GM12878 (cell line): ENCODE data around the gene TRPT1. TPM values are rescaled to one million over a fixed set of nuclear protein-coding genes. Genes with fewer than 3 reads are reported as not detected.

ENCODE experiments used
- ATAC-seq: fragments of 200-7000 bp; cut with Tn5 transposase; 3 replicates; pipeline ENCODE4 v1.9.1; 2020; ENCODE audit warnings: mild to moderate bottlenecking, moderate library complexity
- BruUV-seq: library from RNA; stranded (reverse); fragments of 400-500 nt; replicated peaks from 2 replicates; lab custom pipeline; 2021; lab: Mats Ljungman, UMichigan
- CTCF ChIA-PET: fragments of 300-600 bp; sonication (Branson Sonifier 250); formaldehyde crosslinking; extraction: SDS; loops from one replicate; lab custom pipeline; 2021; ENCODE audit warnings: inconsistent platforms; lab: Yijun Ruan, JAX
- POLR2A ChIA-PET: fragments of 350-600 bp; formaldehyde crosslinking; extraction: SDS; loops from one replicate; lab custom pipeline; 2021; ENCODE audit warnings: inconsistent platforms; lab: Charles Lee
- RAD21 ChIA-PET: fragments of 300-600 bp; sonication (Branson Sonifier 250); formaldehyde crosslinking; loops from one replicate; lab custom pipeline; 2023; ENCODE audit warnings: antibody characterized with exemption; ENCODE audit not compliant: unreplicated experiment; lab: Charles Lee
- SMC1A ChIA-PET: fragments of 300-600 bp; sonication (Branson Sonifier 250); formaldehyde crosslinking; loops from one replicate; lab custom pipeline; 2023; ENCODE audit not compliant: unreplicated experiment, uncharacterized antibody; lab: Charles Lee
- DNase-seq: peaks from one replicate; pipeline ENCODE4 v3.0.0-alpha.2; 2011; ENCODE audit warnings: low read depth, low spot score
- FAIRE-seq: peaks from 3 replicates; lab custom pipeline; 2011; peaks lifted over from hg19 to GRCh38; lab: Jason Lieb, UNC
- H2AFZ ChIP-seq: 2 replicates; pipeline ENCODE4 v1.6.0; 2011; ENCODE audit warnings: low read depth, low read length, control low read depth; ENCODE audit not compliant: control insufficient read depth
- H3K27ac ChIP-seq: 2 replicates; pipeline ENCODE4 v1.5.1; 2011; ENCODE audit warnings: control low read depth; ENCODE audit not compliant: control insufficient read depth, insufficient read depth
- H3K27me3 ChIP-seq, 2 experiments: replicated peaks in 1 of 2; 2 replicates each; pipeline versions ENCODE4 v1.6.0 to v1.6.1; 2011; ENCODE audit warnings: low read length in 1 of 2; ENCODE audit not compliant: control insufficient read depth in 2 of 2, insufficient read depth in 2 of 2
- H3K36me3 ChIP-seq, 2 experiments: 2 replicates each; pipeline ENCODE4 v1.5.1; 2011; ENCODE audit warnings: low read length in 1 of 2; ENCODE audit not compliant: control insufficient read depth in 2 of 2, insufficient read depth in 2 of 2
- H3K4me1 ChIP-seq: 2 replicates; pipeline ENCODE4 v1.6.1; 2011; ENCODE audit warnings: mild to moderate bottlenecking, low read length, moderate library complexity, mixed read lengths; ENCODE audit not compliant: control insufficient read depth, insufficient read depth
- H3K4me2 ChIP-seq: 2 replicates; pipeline ENCODE4 v1.6.0; 2011; ENCODE audit warnings: control low read depth; ENCODE audit not compliant: control insufficient read depth, insufficient read depth
- H3K4me3 ChIP-seq: fragments of 200-600 bp; sonication (generic); 2 replicates; pipeline ENCODE4 v1.5.1; 2016
- H3K79me2 ChIP-seq: 2 replicates; pipeline ENCODE4 v1.6.0; 2011; ENCODE audit warnings: low read length; ENCODE audit not compliant: control insufficient read depth, insufficient read depth
- H3K9ac ChIP-seq: 2 replicates; pipeline ENCODE4 v1.8.0; 2011; ENCODE audit warnings: low read length, control low read depth, mixed read lengths; ENCODE audit not compliant: control insufficient read depth, insufficient read depth
- H3K9me3 ChIP-seq: replicated peaks from 3 replicates; pipeline ENCODE4 v1.5.1; 2011; ENCODE audit warnings: mild to moderate bottlenecking, low read length; ENCODE audit not compliant: control insufficient read depth, insufficient read depth
- H4K20me1 ChIP-seq: 2 replicates; pipeline ENCODE4 v1.6.0; 2011; ENCODE audit not compliant: control insufficient read depth, insufficient read depth
- CBFB ChIP-seq: IDR thresholded peaks from 2 replicates; pipeline ENCODE4 v1.6.1; 2016; ENCODE audit warnings: antibody characterized with exemption, low read depth
- CHD1 ChIP-seq: IDR thresholded peaks from 2 replicates; pipeline ENCODE4 v1.6.1; 2012; ENCODE audit warnings: low read depth, low read length, improper control_type of control experiment
- IRF3 ChIP-seq: fragments of 450-650 bp; IDR thresholded peaks from 2 replicates; pipeline ENCODE4 v1.6.1; 2014; ENCODE audit warnings: mild to moderate bottlenecking
- JUNB ChIP-seq: IDR thresholded peaks from 2 replicates; pipeline ENCODE4 v1.6.1; 2016; ENCODE audit warnings: antibody characterized with exemption, mild to moderate bottlenecking
- KAT2A ChIP-seq: conservative IDR thresholded peaks from 2 replicates; pipeline ENCODE4 v1.6.1; 2011; ENCODE audit warnings: low read depth, low read length; ENCODE audit not compliant: control insufficient read depth
- KDM1A ChIP-seq: fragments of 200-600 bp; sonication (generic); IDR thresholded peaks from 2 replicates; pipeline ENCODE4 v1.6.1; 2016; ENCODE audit warnings: borderline replicate concordance
- NFYA ChIP-seq: IDR thresholded peaks from 2 replicates; pipeline ENCODE4 v1.6.1; 2011; ENCODE audit warnings: low read depth, mild to moderate bottlenecking, low read length, improper control_type of control experiment, borderline replicate concordance
- NKRF ChIP-seq: fragments of 450-650 bp; conservative IDR thresholded peaks from 2 replicates; pipeline ENCODE4 v1.6.1; 2017; ENCODE audit warnings: mild to moderate bottlenecking, moderate library complexity
- RB1 ChIP-seq: fragments of 450-650 bp; formaldehyde crosslinking; IDR thresholded peaks from 2 replicates; pipeline ENCODE4 v1.6.1; 2017; ENCODE audit warnings: mild to moderate bottlenecking, borderline replicate concordance
- RELA ChIP-seq: fragments of 450-650 bp; IDR thresholded peaks from 2 replicates; pipeline ENCODE4 v1.8.0; 2014; ENCODE audit warnings: borderline replicate concordance; ENCODE audit not compliant: partially characterized antibody
- RFX5 ChIP-seq: IDR thresholded peaks from 2 replicates; pipeline ENCODE4 v1.6.1; 2011; ENCODE audit warnings: low read depth, low read length, improper control_type of control experiment
- USF1 ChIP-seq: IDR thresholded peaks from 2 replicates; pipeline ENCODE4 v1.6.1; 2011; ENCODE audit warnings: borderline replicate concordance, low read depth, mild to moderate bottlenecking, moderate library complexity, mixed read lengths, low read length; ENCODE audit not compliant: insufficient read depth; ENCODE audit errors: extremely low read length
- WRNIP1 ChIP-seq: IDR thresholded peaks from 2 replicates; pipeline ENCODE4 v1.6.1; 2011; ENCODE audit warnings: low read depth, low read length, improper control_type of control experiment, borderline replicate concordance
- ZBTB4 ChIP-seq: fragments of 450-650 bp; formaldehyde crosslinking; IDR thresholded peaks from 2 replicates; pipeline ENCODE4 v1.4.0; 2022; ENCODE audit warnings: mild to moderate bottlenecking, moderate library complexity
- ZZZ3 ChIP-seq: IDR thresholded peaks from 2 replicates; pipeline ENCODE4 v1.6.1; 2011; ENCODE audit warnings: low read depth; ENCODE audit not compliant: control insufficient read depth, insufficient read length
- WGBS: methylation state at CpG from one replicate; pipeline ENCODE4 v1.1.6; 2016; ENCODE audit warnings: low lambda C conversion rate; ENCODE audit not compliant: insufficient replicate concordance, insufficient coverage; ENCODE audit errors: missing lambda C conversion rate; 5-methylcytosine and 5-hydroxymethylcytosine counted together
- in situ Hi-C: fragments of 300-500 bp; cut with MboI; formaldehyde crosslinking; loops from 9 replicates; pipeline ENCODE4 v1.14.3; 2018; ENCODE audit warnings: mixed read lengths
- intact Hi-C: fragments of 100-400 bp; cut with micrococcal nuclease; formaldehyde crosslinking; loops from one replicate; pipeline ENCODE4 v1.14.2; 2022; ENCODE audit not compliant: unreplicated experiment
- polyA plus RNA-seq, 11 experiments: library from polyadenylated mRNA; depleted of rRNA in 4 of 11; unstranded in 6 of 11; stranded (reverse) in 5 of 11; fragments of >200 nt; fragmentation: Nextera tagmentation in 4 of 11; fragmentation: Illumina TruSeq in 1 of 11; extraction: Ambion mirVana in 4 of 11; extraction: Trizol in 1 of 11; gene quantifications; 1 replicate in 1 of 11; 2 replicates in 10 of 11; pipeline versions ENCODE4 v1.2.1 to v1.2.3, GENCODE V29; 2011 to 2016; ENCODE audit warnings: inconsistent platforms in 2 of 11, missing spikeins in 2 of 11, low read depth in 1 of 11
- total RNA-seq, 4 experiments: library from RNA; depleted of rRNA in 3 of 4; stranded (reverse); fragments of >200 nt in 3 of 4; fragmentation: Illumina TruSeq in 1 of 4; extraction: Trizol in 1 of 4; gene quantifications; 2 replicates each; pipeline versions ENCODE4 v1.2.1 to v1.2.3, GENCODE V29; 2013 to 2021

The TRPT1 gene
- total and polyA plus RNA-seq, 10 of the 15 experiments (the other 5 are each of a cell fraction or from before 2014, with no cell fraction given), result 7.1 to 63.0 (median 31.4) TPM

- Histone ChIP-seq H3K4me2 (no peak overlapping the region), H3K27ac (no peak overlapping the region), H3K4me1 (0 out of 2 replicates have a peak, but pooled peaks cover 2% of the 10 kb centered on the region), H3K4me3 (no peak overlapping the region), H4K20me1 (no peaks in the 10 kb centered on the region; the same call in 1 of the 2 replicates), H3K79me2 (peaks cover 10% of the 10 kb centered on the region), H3K9ac (no peak overlapping the region), H3K27me3 (no peaks in the 10 kb centered on the region), H3K36me3 (peaks cover 0 to 3% of the 10 kb centered on the region in 2 experiments; a peak in 1 of 4 replicates), H2AFZ (no peak overlapping the region), H3K9me3 (no peaks in the 10 kb centered on the region)
- SMC1A ChIA-PET, result interaction anchor here (1.3 kb wide), 1 partner anchor 42 kb away, joined by 3 read pairs; the partner anchor contains the start of genes PRDX5 and TRMT112
- RAD21 ChIA-PET, result no interaction called here
- TF ChIP-seq CBFB, result no peak
- no peak for TF ChIP-seq ZZZ3
- TF ChIP-seq RELA, result no peak
- TF ChIP-seq NKRF, result no peak
- no peak for TF ChIP-seq JUNB
- no peak for TF ChIP-seq KAT2A
- no peak for TF ChIP-seq RFX5
- TF ChIP-seq KDM1A, result no peak
- no peak for TF ChIP-seq USF1
- no peak for TF ChIP-seq IRF3
- no peak for TF ChIP-seq ZBTB4 (CRISPR knock-in tag)
- TF ChIP-seq CHD1, result no peak
- TF ChIP-seq WRNIP1, result no peak
- TF ChIP-seq RB1, result no peak
- TF ChIP-seq NFYA, result no peak
- in situ Hi-C loops, result no loop called here
- intact Hi-C loops, result no loop called here
- POLR2A ChIA-PET, result interaction anchor here (0.8 kb wide), 1 partner anchor 34 kb away, joined by 3 read pairs; the partner anchor contains the start of gene FKBP2
- ATAC-seq (no peak), DNase-seq (no peak), FAIRE-seq (no peak)
- 94% methylated on average over 15 of the region's 15 CpGs for WGBS
- no TSS peak for BruUV-seq
- CTCF ChIA-PET, result interaction anchor here (0.6 to 3.5 kb wide), 5 partner anchors 8 to 29 kb away, joined by 3 to 10 read pairs (median 4); no protein-coding TSS in a partner anchor
Observed at GRCh38 chr11:64275031-64275800, 49.2 kb upstream of the TRPT1 start.
